ENCODE data around the gene METTL22. TPM values are rescaled to one million over a fixed set of nuclear protein-coding genes. Genes with fewer than 3 reads are reported as not detected.
"Not testable (repeated sequence)": the region's sequence is repeated elsewhere in the genome, so short reads cannot be mapped to it uniquely, and the experiment has no call there.

METTL22 gene
- total RNA-seq, 1 donor from 2014 or later = 40.6 TPM

DNA sequence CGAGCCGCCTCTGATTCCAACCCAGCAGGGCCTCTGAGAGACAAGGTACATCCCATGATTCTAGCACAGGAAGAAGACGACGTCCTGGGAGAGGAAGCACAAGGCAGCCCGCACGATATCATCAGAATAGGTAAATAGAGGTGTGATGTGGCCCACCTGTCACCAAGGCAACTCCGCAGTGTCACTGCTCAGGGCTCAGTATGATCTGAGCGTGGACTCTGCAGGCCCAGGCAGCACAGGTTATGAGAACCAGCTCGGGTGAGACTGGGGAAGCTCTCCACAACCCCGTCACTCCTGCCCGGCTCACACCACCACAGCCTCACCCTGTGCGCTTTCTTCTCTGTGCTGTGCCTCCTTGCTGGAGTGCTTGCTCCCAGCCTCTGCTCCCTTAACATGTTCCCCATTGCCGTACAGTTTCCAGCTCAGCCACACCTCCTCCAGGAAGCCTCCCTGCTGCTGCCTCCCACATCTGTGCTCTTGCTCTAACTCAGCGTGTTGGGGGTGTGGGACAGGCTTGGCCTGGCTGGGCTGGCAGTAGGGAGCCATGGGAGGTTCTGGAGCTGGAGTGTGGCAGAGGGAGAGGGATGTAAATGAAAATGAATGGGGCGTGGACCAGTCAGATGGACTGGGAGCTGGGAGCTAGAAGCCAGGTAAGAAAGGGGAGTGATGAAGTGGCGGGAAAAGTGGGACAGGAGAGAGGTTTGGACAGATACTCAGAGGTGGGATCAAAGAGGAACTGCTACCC lies 7.7 kb downstream of the METTL22 start:
- DNase-seq (ENCODE audit: low spot score) (no peak), ATAC-seq (no peak)
- intact Hi-C loops (cut with DNase I) = no loop called here

DNA sequence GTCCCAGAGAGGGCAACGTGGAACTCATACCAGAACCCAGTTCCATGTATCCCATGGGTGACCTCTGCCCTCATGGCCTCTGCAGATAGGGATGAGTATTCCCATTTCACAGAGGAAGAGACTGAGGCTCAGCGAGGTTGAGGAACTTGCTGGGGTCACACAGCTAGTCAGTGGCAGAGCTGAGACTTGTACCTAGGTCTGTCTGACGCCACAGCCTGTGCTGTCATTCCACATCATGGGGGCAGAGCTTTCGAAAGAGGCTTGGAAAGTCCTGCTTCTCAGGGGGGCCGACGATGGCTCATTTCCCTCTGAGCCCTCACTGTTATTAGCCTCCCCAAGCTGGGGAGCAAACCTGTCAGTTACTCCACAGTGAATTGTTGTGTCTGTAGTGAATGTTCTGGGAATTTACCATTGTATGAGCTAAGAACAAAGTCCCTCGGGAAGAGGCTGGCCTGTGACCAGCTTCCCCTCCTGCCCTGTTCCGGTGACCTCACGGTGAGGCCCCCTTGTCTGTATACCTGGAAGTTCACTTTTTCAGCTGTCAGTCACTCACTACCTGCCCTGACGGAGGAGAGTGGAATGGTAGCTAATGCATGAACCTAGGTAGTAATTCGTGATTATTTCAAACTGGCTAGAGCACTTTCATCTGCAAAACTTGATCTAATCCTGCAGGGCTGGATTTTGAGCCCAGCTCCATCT lies 8.9 kb downstream of the METTL22 start:
- DNase-seq (ENCODE audit: low spot score) = no peak
- intact Hi-C loops (cut with DNase I) = no loop called here
- ATAC-seq = no peak

DNA sequence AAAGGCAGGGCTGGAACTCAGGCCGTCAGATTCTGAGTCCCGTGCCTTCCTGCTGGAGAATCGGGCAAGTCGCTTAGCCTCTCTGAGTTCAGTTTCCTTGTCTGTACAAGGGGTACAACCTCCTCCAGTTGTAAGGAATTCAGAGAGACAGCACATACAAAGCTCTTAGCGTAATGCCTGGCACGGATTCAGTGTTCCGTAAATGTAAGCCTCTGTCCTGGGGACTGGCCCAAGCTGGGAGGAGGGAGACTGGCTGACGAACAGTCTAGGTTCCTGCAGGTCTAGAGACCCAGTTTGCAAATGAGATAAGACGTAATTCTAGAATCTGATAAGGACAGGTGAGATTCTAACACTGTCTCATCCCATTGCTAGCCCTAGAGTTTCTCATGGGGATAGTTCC lies 9.9 kb downstream of the METTL22 start:
- intact Hi-C loops (cut with DNase I) = no loop called here
- ATAC-seq = no peak
- no peak for DNase-seq (ENCODE audit: low spot score)

DNA sequence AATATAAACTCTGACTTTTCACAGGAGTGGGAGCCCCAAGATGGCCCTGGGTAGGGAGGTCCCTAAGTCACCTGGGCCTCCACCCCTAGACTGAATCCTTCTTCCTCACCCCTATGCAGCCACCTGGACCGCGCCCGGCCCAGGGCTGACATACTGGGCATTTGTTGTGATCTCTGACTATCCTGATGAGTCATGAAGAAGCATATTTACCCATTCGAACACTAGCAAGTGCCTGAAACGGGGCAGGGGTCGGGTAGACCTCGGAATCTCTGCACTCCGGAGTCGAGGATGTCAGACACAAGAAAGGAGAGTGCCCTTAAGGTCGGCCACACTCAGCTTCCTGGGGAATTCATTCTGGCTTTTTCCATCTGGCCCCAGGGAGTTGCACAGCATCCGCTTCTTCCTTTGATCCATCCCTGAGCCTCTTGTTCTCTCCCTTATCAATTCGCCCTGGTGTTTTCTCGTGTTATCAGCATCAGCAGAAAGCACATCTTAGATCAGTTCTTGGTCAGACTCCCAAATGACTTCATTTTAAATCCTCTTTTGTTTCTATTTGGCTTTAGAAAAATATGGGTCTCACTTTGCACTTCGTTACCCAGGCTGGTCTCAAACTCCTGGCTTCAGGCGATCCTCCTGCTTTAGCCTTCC lies 10.4 kb downstream of the METTL22 start:
- intact Hi-C loops (cut with DNase I) = no loop called here
- DNase-seq (ENCODE audit: low spot score) (no peak), ATAC-seq (no peak)

DNA sequence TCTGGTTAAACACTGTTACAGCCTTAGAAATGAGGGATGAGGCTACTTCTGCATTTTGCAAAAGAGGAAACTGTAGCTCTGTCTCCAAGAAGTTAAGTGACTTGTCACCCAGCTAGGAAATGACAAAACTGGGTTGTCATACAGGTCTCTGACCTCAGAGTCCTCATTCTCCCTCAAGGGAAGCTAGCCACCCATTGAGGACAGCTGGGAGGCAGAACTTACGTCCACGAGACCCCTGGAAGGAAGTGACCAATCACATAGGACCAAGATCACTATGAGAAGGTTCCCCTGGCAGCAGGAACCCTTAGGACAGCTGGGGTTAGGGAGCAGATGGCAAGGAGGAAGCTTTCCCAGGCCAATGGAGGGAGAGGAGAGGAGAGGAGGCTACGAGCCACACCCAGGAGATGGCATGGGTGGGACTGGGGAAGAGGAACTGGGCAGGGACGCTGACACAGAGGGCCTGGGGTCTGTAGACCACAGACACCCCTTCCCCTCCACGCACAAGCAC lies 11.2 kb downstream of the METTL22 start:
- ATAC-seq = peak; percentile 82
- intact Hi-C loops (cut with DNase I) = no loop called here
- no peak for DNase-seq (ENCODE audit: low spot score)

DNA sequence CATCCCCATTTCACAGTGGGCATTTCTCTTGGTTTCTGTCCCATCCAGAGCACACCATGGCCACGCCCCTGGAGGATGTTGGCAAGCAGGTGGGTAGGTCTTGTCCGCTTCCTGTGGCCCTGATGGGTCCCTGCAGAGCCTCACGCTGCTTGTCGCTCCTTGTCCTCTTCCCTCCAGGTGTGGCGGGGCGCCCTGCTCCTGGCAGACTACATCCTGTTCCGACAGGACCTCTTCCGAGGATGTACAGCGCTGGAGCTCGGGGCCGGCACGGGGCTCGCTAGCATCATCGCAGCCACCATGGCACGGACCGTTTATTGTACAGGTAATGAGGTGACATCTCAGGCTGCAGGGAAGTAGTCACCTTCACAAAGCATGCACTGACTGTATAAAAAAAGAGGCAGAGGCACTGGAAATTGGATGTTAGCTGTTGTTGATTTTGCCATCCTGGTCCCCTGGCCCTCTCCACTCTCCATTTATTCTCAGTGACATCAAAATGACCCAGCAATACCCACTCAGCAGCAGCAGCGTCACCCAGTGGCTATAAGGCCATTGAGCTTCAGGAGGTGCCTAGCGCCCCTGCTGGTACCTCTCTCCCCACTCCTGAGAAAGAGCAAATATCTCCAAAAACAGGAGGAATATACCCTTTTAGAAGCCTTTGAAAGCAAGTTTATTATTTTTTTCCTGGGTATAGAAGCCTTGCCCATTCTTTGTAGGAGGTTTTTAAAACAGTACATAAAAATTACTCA lies 13.7 kb downstream of the METTL22 start:
- DNase-seq (ENCODE audit: low spot score) = no peak
- ATAC-seq = no peak
- intact Hi-C loops (cut with DNase I) = no loop called here

DNA sequence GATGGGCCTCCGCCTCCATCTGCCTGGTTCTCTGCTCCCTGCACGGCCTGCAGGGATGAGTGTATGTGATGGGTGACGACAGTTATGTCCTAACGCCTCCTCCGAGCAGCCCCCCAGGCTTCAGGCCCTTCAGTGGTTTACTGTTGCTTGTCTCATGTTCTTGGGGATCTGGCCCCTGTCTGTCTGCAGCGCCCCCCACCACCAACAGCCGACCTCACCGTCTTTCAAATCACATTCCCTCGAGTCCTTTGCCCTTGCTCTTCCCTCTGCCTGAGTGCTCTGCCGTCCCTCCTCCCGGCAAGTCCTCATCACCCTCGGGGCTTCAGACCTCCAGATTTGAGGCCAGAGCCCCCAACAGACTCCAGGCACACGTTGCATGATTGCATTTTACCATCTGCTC lies 18.2 kb downstream of the METTL22 start:
- DNase-seq (ENCODE audit: low spot score) (no peak), ATAC-seq (no peak)
- intact Hi-C loops (cut with DNase I) = no loop called here

DNA sequence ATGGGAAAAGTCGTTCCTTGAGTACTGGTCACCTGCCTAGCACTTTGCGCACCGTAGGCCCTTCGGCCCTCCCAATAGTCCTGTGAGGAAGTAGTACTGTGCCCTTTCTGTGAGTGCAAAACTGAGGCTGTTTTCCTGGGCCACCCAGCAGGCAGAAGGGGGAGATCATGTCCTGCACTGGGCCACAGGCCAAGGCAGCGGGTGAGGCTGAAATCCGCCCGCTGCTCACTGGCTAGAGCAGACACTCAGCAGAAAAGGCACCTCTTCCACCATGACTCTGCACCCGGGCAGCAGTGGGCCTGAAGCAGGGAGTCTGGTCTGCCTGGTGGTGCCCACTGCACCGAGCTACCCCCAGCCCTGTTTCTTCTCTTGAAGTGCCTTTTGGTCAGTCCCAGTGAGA lies 20.2 kb downstream of the METTL22 start:
- DNase-seq (ENCODE audit: low spot score) (no peak), ATAC-seq (no peak)
- intact Hi-C loops (cut with DNase I) = no loop called here

DNA sequence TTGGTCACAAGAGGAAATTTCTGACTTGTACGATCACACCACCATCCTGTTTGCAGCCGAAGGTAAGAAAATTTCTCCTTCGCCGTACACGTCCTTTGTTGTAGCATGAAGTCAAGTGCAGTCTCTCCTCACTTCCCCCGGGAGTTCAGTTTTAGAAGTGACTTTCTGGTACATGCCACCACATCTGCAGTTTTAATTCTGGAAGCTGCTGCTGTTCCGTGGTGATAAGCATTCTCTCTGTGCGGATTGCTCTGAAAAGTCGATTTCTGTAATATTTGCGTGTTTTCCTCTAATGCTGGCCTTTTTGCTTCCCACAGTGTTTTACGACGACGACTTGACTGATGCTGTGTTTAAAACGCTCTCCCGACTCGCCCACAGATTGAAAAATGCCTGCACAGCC lies 20.6 kb downstream of the METTL22 start:
- intact Hi-C loops (cut with DNase I) = no loop called here
- DNase-seq (ENCODE audit: low spot score) (no peak), ATAC-seq (no peak)

DNA sequence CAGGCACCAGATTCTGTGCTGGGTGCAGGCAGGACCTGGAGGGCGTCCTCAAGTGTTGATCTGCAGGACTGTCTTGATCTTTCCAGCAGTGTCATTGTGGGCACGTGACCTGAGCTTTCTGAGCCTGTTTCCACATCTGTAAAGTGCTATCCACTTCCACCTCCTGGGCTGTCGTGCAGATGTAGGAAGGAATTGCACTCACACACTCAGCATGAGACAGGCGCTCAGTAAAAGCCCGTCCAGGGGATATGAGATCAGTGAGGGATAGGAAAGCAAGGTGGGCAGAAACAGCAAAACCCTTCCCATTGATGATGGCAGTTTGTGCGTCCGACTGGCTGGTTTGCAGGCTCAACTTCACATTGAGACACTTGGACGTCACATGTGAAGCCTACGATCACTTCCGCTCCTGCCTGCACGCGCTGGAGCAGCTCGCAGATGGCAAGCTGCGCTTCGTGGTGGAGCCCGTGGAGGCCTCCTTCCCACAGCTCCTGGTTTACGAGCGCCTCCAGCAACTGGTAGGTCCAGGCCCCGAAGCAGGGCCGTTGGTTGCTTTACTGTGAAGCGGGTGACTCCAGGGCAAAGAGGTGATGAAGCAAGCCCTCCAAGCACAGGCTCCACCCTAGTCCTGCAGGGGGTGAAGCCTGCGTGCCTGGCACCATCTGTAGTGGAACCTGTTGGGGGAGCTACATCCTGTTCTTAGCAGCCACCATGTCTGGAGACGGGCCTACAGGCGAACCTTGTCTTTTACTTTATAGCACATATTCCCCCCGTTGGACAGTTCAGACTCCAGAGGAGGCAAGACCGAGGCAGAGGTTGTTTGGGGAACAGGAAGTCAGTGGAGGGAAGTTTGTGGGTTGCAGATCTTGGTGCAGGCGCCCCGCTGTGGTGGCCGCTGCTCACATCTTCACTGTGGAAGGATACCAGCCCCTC lies 23.0 kb downstream of the METTL22 start:
- intact Hi-C loops (cut with DNase I) = no loop called here
- DNase-seq (ENCODE audit: low spot score) (no peak), ATAC-seq (peak; percentile 64)

DNA sequence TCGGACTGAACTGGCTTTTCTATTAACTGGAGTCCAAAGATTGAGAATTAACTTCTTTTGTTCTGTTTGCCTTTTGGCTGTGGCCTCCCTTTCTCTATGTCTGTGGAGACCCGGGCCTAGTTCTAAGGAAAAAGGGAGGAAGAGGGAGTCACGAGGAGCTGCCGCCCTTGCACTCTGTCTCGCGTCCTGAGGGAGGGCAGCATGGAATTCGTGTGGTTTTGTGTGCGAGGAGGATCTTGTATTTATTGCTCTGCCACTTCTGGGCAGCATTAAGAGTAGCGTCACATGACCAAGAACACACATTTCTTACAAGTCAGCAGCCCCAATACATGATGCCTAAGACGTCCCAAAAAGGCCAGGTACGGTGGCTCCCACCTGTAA lies 23.6 kb downstream of the METTL22 start:
- DNase-seq (ENCODE audit: low spot score) = no peak
- ATAC-seq = no peak
- intact Hi-C loops (cut with DNase I) = no loop called here

DNA sequence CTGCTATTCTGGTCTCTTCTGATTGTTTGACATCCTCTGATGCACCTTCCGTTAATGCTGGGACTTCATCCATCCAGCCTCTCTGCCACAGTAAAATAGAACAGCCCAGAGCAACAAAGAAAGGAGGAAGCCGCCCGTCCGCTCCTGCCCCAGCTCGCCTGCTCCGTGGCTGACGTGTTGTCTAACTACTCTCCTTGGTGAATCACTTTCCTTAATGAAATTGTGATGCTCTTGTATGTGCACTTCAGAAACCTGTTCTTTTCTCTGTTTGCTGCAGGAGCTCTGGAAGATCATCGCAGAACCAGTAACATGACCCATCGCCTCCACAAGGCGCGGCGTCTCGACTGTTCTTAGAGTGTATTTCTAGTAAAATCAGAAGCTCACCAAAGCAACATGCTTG lies 24.3 kb downstream of the METTL22 start:
- ATAC-seq = no peak
- intact Hi-C loops (cut with DNase I) = no loop called here
- DNase-seq (ENCODE audit: low spot score) = no peak

DNA sequence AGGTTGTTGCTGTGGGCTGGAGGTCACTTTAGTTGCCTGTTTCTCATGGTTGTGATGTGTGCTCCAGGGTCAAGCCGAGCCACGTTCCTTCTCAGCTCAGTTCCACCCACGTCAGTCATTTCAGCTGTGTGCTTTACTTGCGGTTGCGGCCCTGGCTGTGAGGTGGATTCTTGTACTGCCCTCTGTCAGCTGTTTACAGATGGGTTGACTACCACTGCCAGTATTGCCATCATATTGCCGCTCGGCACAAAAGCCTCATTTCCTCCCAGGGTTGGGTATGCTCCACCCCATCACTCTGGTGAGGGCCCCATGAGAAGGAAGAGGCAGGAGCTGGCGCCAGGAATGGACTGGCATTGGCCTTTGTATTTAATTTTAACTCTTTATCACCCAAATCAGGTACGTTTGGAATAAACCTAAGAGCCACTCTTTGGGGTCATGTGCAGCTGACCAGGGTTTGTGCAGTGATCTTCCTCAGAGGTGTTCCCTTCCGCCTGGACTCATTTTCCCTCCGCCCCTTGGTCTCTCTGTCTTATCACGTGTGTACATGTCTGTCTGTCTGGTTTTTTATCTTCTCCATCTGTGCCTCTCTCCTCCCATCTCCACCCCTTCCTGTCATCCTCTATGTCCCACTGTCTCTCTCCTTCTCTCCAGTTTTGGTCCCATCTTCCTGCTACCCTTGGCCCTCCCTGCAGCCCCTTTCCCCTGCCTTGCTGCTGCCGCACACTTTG lies 25.0 kb downstream of the METTL22 start:
- ATAC-seq (peak; percentile 48), DNase-seq (ENCODE audit: low spot score) (no peak)
- intact Hi-C loops (cut with DNase I) = no loop called here

DNA sequence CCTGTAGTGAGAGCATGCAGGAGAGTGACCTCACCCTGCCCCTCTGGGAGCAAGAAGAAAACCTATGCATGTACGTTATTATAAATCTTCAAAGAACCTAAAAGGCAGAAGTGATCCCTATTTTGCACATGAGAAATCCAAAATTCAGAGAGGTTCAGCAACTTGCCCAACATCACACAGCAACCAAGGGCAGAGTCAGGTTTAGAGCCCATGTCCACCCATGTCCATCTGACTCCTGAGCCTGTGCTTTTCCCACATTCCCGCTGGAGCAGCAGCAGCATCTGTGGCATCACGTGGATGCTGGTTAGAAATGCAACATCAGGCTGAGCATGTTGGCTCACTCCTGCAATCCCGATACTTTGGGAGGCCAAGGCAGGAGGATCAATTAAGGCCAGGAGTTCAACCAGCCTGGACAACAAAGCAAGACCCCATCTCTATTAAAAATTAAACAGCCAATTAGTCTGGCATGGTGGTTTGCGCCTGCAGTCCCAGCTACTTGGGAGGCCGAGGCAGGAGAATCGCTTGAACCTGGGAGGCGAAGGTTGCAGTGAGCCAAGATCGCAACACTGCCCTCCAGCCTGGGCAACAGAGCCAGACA lies 26.3 kb downstream of the METTL22 start:
- intact Hi-C loops (cut with DNase I) = no loop called here
- DNase-seq (ENCODE audit: low spot score) (no peak), ATAC-seq (no peak)

DNA sequence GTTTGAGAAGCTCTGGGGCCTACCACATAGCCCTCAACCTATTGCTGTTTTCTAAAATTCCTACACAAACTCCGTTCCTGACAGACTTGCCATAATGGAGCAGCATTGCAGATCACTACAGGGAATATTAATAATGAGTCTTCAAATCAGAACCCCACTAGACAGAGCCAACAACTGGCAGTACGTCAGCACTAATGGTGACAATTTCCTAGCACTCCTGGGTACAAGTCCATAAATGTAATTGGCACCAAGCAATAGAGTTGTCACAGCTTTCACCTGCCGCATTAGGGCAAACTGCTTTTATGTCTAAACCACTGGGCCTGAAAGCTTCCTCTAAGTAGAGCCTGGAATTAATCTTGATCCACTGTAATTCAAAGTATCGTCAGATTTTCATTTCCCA lies 27.4 kb downstream of the METTL22 start:
- intact Hi-C loops (cut with DNase I) = no loop called here
- no peak for ATAC-seq

DNA sequence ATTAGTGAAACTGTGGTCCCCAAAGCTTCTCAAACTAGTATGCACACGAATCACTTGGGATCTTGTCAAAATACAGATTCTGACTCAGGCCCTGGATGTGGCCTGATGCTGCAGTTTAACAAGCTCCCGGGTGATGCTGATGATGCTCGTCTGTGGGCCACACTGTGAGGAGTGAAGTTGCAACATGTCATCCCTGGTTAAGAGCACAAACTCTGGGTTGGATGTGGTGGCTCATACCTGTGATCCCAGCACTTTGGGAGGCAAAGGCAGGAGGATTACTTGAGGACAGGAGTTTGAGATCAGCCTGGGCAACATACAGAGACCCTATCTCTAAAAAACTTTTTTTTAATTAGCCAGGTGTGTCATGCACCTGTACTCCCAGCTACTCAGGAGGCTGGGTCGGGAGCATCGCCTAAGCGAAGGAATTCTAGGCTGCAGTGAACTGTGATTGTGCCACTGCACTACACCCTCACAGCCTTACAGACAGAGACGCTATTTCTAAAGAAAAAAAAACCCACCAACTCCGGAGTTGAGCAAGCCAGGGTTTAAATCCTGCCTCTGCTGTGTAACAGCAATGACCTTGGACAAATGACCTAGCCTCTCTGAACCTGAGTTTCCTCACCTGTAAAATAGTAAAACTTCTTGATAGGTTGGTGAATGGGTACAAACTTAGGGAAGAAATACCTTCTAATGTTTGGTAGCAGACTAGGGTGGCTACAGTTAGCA lies 28.5 kb downstream of the METTL22 start:
- ATAC-seq (no peak), DNase-seq (ENCODE audit: low spot score) (no peak)
- intact Hi-C loops (cut with DNase I) = no loop called here

More for the DNA sequence above, 27.4 kb downstream of the METTL22 start:
- no peak for DNase-seq (ENCODE audit: low spot score)

DNA sequence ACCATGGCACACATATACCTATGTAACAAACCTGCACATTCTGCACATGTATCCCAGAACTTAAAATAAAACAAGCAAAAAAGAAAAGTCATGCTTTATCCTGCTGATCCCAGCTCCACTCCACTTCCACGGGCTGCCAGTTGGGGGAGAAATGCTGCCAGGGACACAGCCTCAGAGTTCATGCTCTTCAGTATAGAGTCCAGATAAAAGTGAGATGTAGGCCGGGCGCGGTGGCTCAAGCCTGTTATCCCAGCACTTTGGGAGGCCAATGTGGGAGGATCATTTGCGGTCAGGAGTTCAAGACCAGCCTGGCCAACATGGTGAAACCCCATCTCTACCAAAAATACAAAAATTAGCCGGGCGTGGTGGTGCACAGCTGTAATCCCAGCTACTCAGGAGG lies 30.5 kb downstream of the METTL22 start:
- DNase-seq (ENCODE audit: low spot score); ATAC-seq; intact Hi-C loops (cut with DNase I): not testable (repeated sequence)

Measured in sciatic nerve (tissue), 2 donors.